Activated CD4-positive, alpha-beta T cell treated with anti-CD3 and anti-CD28 coated beads for 36 hours (primary cell): Measurements from ENCODE around the gene LRRC8A. TPM values are rescaled to one million over a fixed set of nuclear protein-coding genes. Genes with fewer than 3 reads are reported as not detected.

Experiments used
- total RNA-seq, 2 experiments: library from RNA; stranded (reverse); gene quantifications; one replicate each; pipeline ENCODE4 v1.2.3, GENCODE V29; 2021

LRRC8A gene
- total RNA-seq, 2 experiments from 2014 or later, result 14.9 to 15.5 TPM

Other genes with a start within 250 kb of the LRRC8A start
- 10 to 100 TPM; 26.7 to 35.7 TPM for gene DYNC2I2, start 225.3 kb upstream of the LRRC8A start, total RNA-seq
- 100 to 1,000 TPM; 673 to 682 TPM for gene SET, start 192.9 kb upstream of the LRRC8A start, total RNA-seq
- gene PKN3, start 179.6 kb upstream of the LRRC8A start, total RNA-seq, result 10 to 100 TPM; 14.6 to 14.9 TPM
- 10 to 100 TPM; 45.3 to 49.5 TPM for gene ZDHHC12, start 158.0 kb upstream of the LRRC8A start, total RNA-seq
- 10 to 100 TPM; 17.1 to 19.3 TPM for gene ZER1, start 110.2 kb upstream of the LRRC8A start, total RNA-seq
- gene TBC1D13, start 94.9 kb upstream of the LRRC8A start, total RNA-seq, result 10 to 100 TPM; 10.5 to 14.0 TPM
- 1 to 10 TPM; 7.3 to 9.3 TPM for gene ENDOG, start 63.6 kb upstream of the LRRC8A start, total RNA-seq
- gene SPOUT1, start 52.3 kb upstream of the LRRC8A start, total RNA-seq, result 10 to 100 TPM; 87.9 to 92.9 TPM
- gene KYAT1, start 183 bp upstream of the LRRC8A start, total RNA-seq, result 10 to 100 TPM; 14.8 to 18.5 TPM
- gene PHYHD1, start 38.8 kb downstream of the LRRC8A start, total RNA-seq, result under 1 TPM; 0.21 to 0.44 TPM
- 1 to 10 TPM; 4.8 to 5.0 TPM for gene DOLK, start 65.5 kb downstream of the LRRC8A start, total RNA-seq
- 100 to 1,000 TPM; 102 to 124 TPM for gene NUP188, start 65.6 kb downstream of the LRRC8A start, total RNA-seq
- gene SH3GLB2, start 146.2 kb downstream of the LRRC8A start, total RNA-seq, result 10 to 100 TPM; 49.1 to 53.7 TPM
- 10 to 100 TPM; 15.7 to 25.8 TPM for gene MIGA2, start 154.5 kb downstream of the LRRC8A start, total RNA-seq
- gene DOLPP1, start 199.0 kb downstream of the LRRC8A start, total RNA-seq, result 10 to 100 TPM; 15.1 to 16.4 TPM
- gene CRAT, start 228.7 kb downstream of the LRRC8A start, total RNA-seq, result 10 to 100 TPM; 13.2 to 18.9 TPM
- gene PTPA, start 229.3 kb downstream of the LRRC8A start, total RNA-seq, result 10 to 100 TPM; 71.9 to 88.0 TPM